Suppressor macrophage treated with lipopolysaccharide for 4 hours (primary cell): ENCODE results near the gene NKX1-2.
A peak's percentile ranks its signal among the peaks of the same experiment; 100 is the strongest.
"Not testable (repeated sequence)": the region's sequence is repeated elsewhere in the genome, so short reads cannot be mapped to it uniquely, and the experiment has no call there.

Experiments
- DNase-seq: peaks from one replicate; pipeline ENCODE4 v3.0.0-alpha.2; 2020

NKX1-2 gene

GRCh38 chr10:124449170-124450011, 444 bp downstream of the NKX1-2 start:
- DNase-seq: no peak

- no peak for DNase-seq
Measured at GRCh38 chr10:124448696-124449169, 1.1 kb downstream of the NKX1-2 start.

GRCh38 chr10:124447751-124448466, 1.9 kb downstream of the NKX1-2 start:
- DNase-seq: no peak

- DNase-seq: no peak
Measured at GRCh38 chr10:124446830-124447750, 2.7 kb downstream of the NKX1-2 start.

GRCh38 chr10:124441694-124442093, 8.1 kb downstream of the NKX1-2 start:
- DNase-seq: not testable (repeated sequence)

- DNase-seq: peak; percentile 60
Measured at GRCh38 chr10:124436191-124436638, 13.6 kb downstream of the NKX1-2 start.

GRCh38 chr10:124435683-124436082, 14.2 kb downstream of the NKX1-2 start:
- DNase-seq: not testable (repeated sequence)

GRCh38 chr10:124433461-124433860, 16.4 kb downstream of the NKX1-2 start:
- no peak for DNase-seq

GRCh38 chr10:124430077-124430476, 19.8 kb downstream of the NKX1-2 start:
- no peak for DNase-seq

- DNase-seq: no peak
Measured at GRCh38 chr10:124429576-124429975, 20.3 kb downstream of the NKX1-2 start.

- no peak for DNase-seq
Measured at GRCh38 chr10:124428207-124428777, 21.5 kb downstream of the NKX1-2 start.

- DNase-seq: no peak
Measured at GRCh38 chr10:124425227-124425962, 24.4 kb downstream of the NKX1-2 start.

GRCh38 chr10:124423813-124424212, 26.0 kb downstream of the NKX1-2 start:
- no peak for DNase-seq

GRCh38 chr10:124422742-124423141, 27.1 kb downstream of the NKX1-2 start:
- no peak for DNase-seq

- DNase-seq: no peak
Measured at GRCh38 chr10:124420254-124420653, 29.6 kb downstream of the NKX1-2 start.

- no peak for DNase-seq
Measured at GRCh38 chr10:124419635-124420034, 30.2 kb downstream of the NKX1-2 start.

- peak; percentile 97 for DNase-seq
Measured at GRCh38 chr10:124418726-124419501, 30.9 kb downstream of the NKX1-2 start, which contains the start of gene OAT. Gene OAT (minus strand): TSS chr10:124418923. CDS start chr10:124412171, 6,752 bp downstream.

GRCh38 chr10:124417895-124418725, 31.7 kb downstream of the NKX1-2 start:
- DNase-seq: peak; percentile 53

- no peak for DNase-seq
Measured at GRCh38 chr10:124416733-124417132, 33.1 kb downstream of the NKX1-2 start.

GRCh38 chr10:124415210-124415609, 34.6 kb downstream of the NKX1-2 start:
- no peak for DNase-seq
